HepG2 (cell line): ENCODE measurements around the gene ZBTB46. TPM values are rescaled to one million over a fixed set of nuclear protein-coding genes. Genes with fewer than 3 reads are reported as not detected.

Source experiments
- CREBL2 ChIP-seq: sonication (generic); formaldehyde crosslinking; IDR thresholded peaks from 2 replicates; pipeline ENCODE4 v1.8.1; 2023; ENCODE audit warnings: missing genetic modification reagents, mild to moderate bottlenecking, borderline replicate concordance
- EED ChIP-seq: sonication (generic); formaldehyde crosslinking; IDR thresholded peaks from 2 replicates; pipeline ENCODE4 v1.5.0; 2020; ENCODE audit warnings: mild to moderate bottlenecking, missing genetic modification reagents
- HOMEZ ChIP-seq: IDR thresholded peaks from 2 replicates; pipeline ENCODE4 v1.6.1; 2016; ENCODE audit warnings: low read depth
- MEF2D ChIP-seq: sonication (generic); formaldehyde crosslinking; IDR thresholded peaks from 2 replicates; pipeline ENCODE4 v1.5.1; 2020; ENCODE audit warnings: mild to moderate bottlenecking, missing genetic modification reagents
- MLX ChIP-seq: IDR thresholded peaks from 2 replicates; pipeline ENCODE4 v1.6.1; 2016
- MYPOP ChIP-seq: sonication (generic); formaldehyde crosslinking; IDR thresholded peaks from 2 replicates; pipeline ENCODE4 v1.8.1; 2023; ENCODE audit warnings: mild to moderate bottlenecking, moderate library complexity, missing genetic modification reagents
- NFE2 ChIP-seq: sonication (generic); formaldehyde crosslinking; IDR thresholded peaks from 2 replicates; pipeline ENCODE4 v1.4.0; 2020; ENCODE audit warnings: missing genetic modification reagents
- NKX3-1 ChIP-seq: sonication (generic); formaldehyde crosslinking; IDR thresholded peaks from 2 replicates; pipeline ENCODE4 v1.5.0; 2020; ENCODE audit warnings: missing genetic modification reagents
- SMYD3 ChIP-seq: sonication (generic); formaldehyde crosslinking; IDR thresholded peaks from 2 replicates; pipeline ENCODE4 v1.8.1; 2023; ENCODE audit warnings: mild to moderate bottlenecking, missing genetic modification reagents
- SNAPC4 ChIP-seq: sonication (generic); formaldehyde crosslinking; IDR thresholded peaks from 2 replicates; pipeline ENCODE4 v1.4.0; 2020; ENCODE audit warnings: mild to moderate bottlenecking, missing genetic modification reagents
- SYNCRIP ChIP-seq: fragments of 200-400 bp; formaldehyde crosslinking; IDR thresholded peaks from 2 replicates; pipeline ENCODE4 v1.6.1; 2018; ENCODE audit warnings: mild to moderate bottlenecking, low read depth, low read length; ENCODE audit not compliant: insufficient read depth
- TBL1XR1 ChIP-seq: fragments of 150-350 bp; IDR thresholded peaks from 2 replicates; pipeline ENCODE4 v1.6.1; 2014; ENCODE audit warnings: borderline replicate concordance, low read length; ENCODE audit not compliant: partially characterized antibody
- ZBTB44 ChIP-seq: sonication (generic); formaldehyde crosslinking; IDR thresholded peaks from 2 replicates; pipeline ENCODE4 v1.4.0; 2020; ENCODE audit warnings: missing genetic modification reagents
- ZNF382 ChIP-seq: sonication (generic); formaldehyde crosslinking; IDR thresholded peaks from 2 replicates; pipeline ENCODE4 v1.5.0; 2020; ENCODE audit warnings: missing genetic modification reagents, mild to moderate bottlenecking, borderline replicate concordance
- ZNF383 ChIP-seq: sonication (generic); formaldehyde crosslinking; IDR thresholded peaks from 2 replicates; pipeline ENCODE4 v1.4.0; 2020; ENCODE audit warnings: missing genetic modification reagents, mild to moderate bottlenecking, borderline replicate concordance
- ZNF619 ChIP-seq: sonication (generic); formaldehyde crosslinking; IDR thresholded peaks from 2 replicates; pipeline ENCODE4 v1.4.0; 2020; ENCODE audit warnings: mild to moderate bottlenecking, missing genetic modification reagents
- ZNF639 ChIP-seq: conservative IDR thresholded peaks from 2 replicates; pipeline ENCODE4 v1.6.1; 2018; ENCODE audit warnings: missing genetic modification reagents
- polyA plus RNA-seq, 8 experiments: library from polyadenylated mRNA; depleted of rRNA in 3 of 8; stranded (reverse) in 7 of 8; unstranded in 1 of 8; fragments of >200 nt; fragmentation: Illumina TruSeq in 4 of 8; extraction: Trizol in 4 of 8; gene quantifications; 2 replicates each; pipeline versions ENCODE4 v1.2.1 to v1.2.3, GENCODE V29; 2011 to 2016; ENCODE audit warnings: low read depth in 4 of 8, missing spikeins in 1 of 8, mixed read lengths in 1 of 8; ENCODE audit not compliant: insufficient read depth in 1 of 8
- total RNA-seq, 5 experiments: library from RNA; depleted of rRNA; stranded (reverse); fragments of >200 nt; fragmentation: Illumina TruSeq; extraction: Trizol; gene quantifications; 2 replicates each; pipeline ENCODE4 v1.2.3, GENCODE V29; 2016; ENCODE audit warnings: low read depth in 1 of 5

The ZBTB46 gene
- total and polyA plus RNA-seq, 2 of the 13 experiments (the other 11 are each of a cell fraction or from before 2014, with no cell fraction given): 1.6 to 13.5 TPM

- TF ChIP-seq SNAPC4 (CRISPR knock-in tag): no peak
- TF ChIP-seq ZNF382 (CRISPR knock-in tag): no peak
- TF ChIP-seq MYPOP (CRISPR knock-in tag): no peak
- TF ChIP-seq TBL1XR1: no peak
- TF ChIP-seq ZBTB44 (CRISPR knock-in tag): no peak
- TF ChIP-seq NKX3-1 (CRISPR knock-in tag): no peak
- TF ChIP-seq EED: peak; percentile 13; the same call in 1 of the 2 replicates
- TF ChIP-seq NFE2: no peak
- no peak for TF ChIP-seq SYNCRIP
- no peak for TF ChIP-seq MLX (CRISPR knock-in tag)
- no peak for TF ChIP-seq SMYD3 (CRISPR knock-in tag)
- no peak for TF ChIP-seq ZNF619 (CRISPR knock-in tag)
- no peak for TF ChIP-seq ZNF639
- TF ChIP-seq HOMEZ: no peak
- no peak for TF ChIP-seq MEF2D (CRISPR knock-in tag)
- TF ChIP-seq ZNF383: no peak; the same call in 1 of the 2 replicates
- no peak for TF ChIP-seq CREBL2 (CRISPR knock-in tag)
Observed at GRCh38 chr20:63854766-63855362, 23.8 kb upstream of the ZBTB46 start (continued).
